ENCODE results near the gene ANKUB1.

GRCh38 chr3:149736175-149736952 is 56.0 kb downstream of the ANKUB1 start:
- TF ChIP-seq POLR2A (IDR thresholded peaks at IDR 0.05) = no peak
- no peak for TF ChIP-seq CTCF (IDR thresholded peaks at IDR 0.05 in 4 of 5, conservative IDR thresholded peaks at IDR 0.05 in 1 of 5)

Data from gastrocnemius medialis (tissue), 4 donors.